Heart right ventricle (tissue), 16 donors: ENCODE data around the gene YJEFN3. TPM values are rescaled to one million over a fixed set of nuclear protein-coding genes. Genes with fewer than 3 reads are reported as not detected.

Source experiments
- ATAC-seq, 8 donors: fragments of 200-7000 bp; cut with Tn5 transposase; one replicate each; pipeline ENCODE4 v1.9.1; 2020; ENCODE audit warnings: mild to moderate bottlenecking in 8 of 8, moderate library complexity in 8 of 8, moderate number of reproducible peaks in 1 of 8
- DNase-seq, 2 donors: peaks; one replicate each; pipeline ENCODE4 v3.0.0-alpha.2; 2020
- H3K27ac ChIP-seq, 10 donors: fragments of 200-600 bp; sonication (generic) in 2 of 10; one replicate each; pipeline versions ENCODE4 v1.5.0 to v1.8.0; 2020 to 2022; ENCODE audit warnings: mild to moderate bottlenecking in 3 of 10
- H3K27me3 ChIP-seq, 7 donors: fragments of 200-600 bp; one replicate each; pipeline ENCODE4 v1.8.0; 2021 to 2022; ENCODE audit warnings: mild to moderate bottlenecking in 2 of 7
- H3K36me3 ChIP-seq, 9 donors: fragments of 200-600 bp; sonication (generic) in 1 of 9; one replicate each; pipeline versions ENCODE4 v1.5.0 to v1.8.0; 2020 to 2022; ENCODE audit warnings: mild to moderate bottlenecking in 2 of 9
- H3K4me1 ChIP-seq, 9 donors: fragments of 200-600 bp; sonication (generic) in 1 of 9; one replicate each; pipeline versions ENCODE4 v1.5.0 to v1.8.0; 2020 to 2022; ENCODE audit warnings: mild to moderate bottlenecking in 4 of 9
- H3K4me3 ChIP-seq, 10 donors: fragments of 200-600 bp; sonication (generic) in 2 of 10; one replicate each; pipeline versions ENCODE4 v1.5.0 to v1.8.0; 2020 to 2022; ENCODE audit warnings: mild to moderate bottlenecking in 7 of 10, moderate library complexity in 2 of 10
- H3K9me3 ChIP-seq, 11 donors: fragments of 200-600 bp in 10 of 11; sonication (generic) in 2 of 11; one replicate each; pipeline versions ENCODE4 v1.5.0 to v1.8.0; 2013 to 2022; ENCODE audit warnings: mild to moderate bottlenecking in 2 of 11, control low read depth in 1 of 11, moderate library complexity in 1 of 11
- CTCF ChIP-seq, 9 donors: fragments of 200-600 bp; sonication (generic) in 2 of 9; IDR thresholded peaks; one replicate each; pipeline versions ENCODE4 v1.5.0 to v1.8.0; 2021 to 2022; ENCODE audit warnings: antibody characterized with exemption in 9 of 9, mild to moderate bottlenecking in 5 of 9, moderate library complexity in 1 of 9
- WGBS, 2 donors: extraction: QIAGEN DNeasy Blood & Tissue Kit; methylation state at CpG; one replicate each; pipeline ENCODE4 v1.1.7; 2013; ENCODE audit warnings: inconsistent platforms in 1 of 2; 5-methylcytosine and 5-hydroxymethylcytosine counted together
- intact Hi-C, 10 donors: fragments of 100-400 bp; cut with DNase I; formaldehyde crosslinking; loops; one replicate each; pipeline versions ENCODE4 v1.11.1 to v1.14.2; 2022
- polyA plus RNA-seq, 2 donors: library from polyadenylated mRNA; stranded (reverse); fragments of 200-250 nt; gene quantifications; one replicate each; pipeline ENCODE4 v1.2.3, GENCODE V29; 2013
- total RNA-seq, 10 donors: library from RNA; stranded (reverse); fragmentation: NEBNext Ultra II Directional in 3 of 10; extraction: Animal tissue kit (Norgen Biotek cat#: 25700) in 3 of 10; gene quantifications; one replicate each; pipeline versions ENCODE4 v1.2.1 to v1.2.4, GENCODE V29; 2021 to 2023
- donor health status: Arrhythmogenic right ventricular cardiomyopathy.
- donor health status: ischemic (EF 13 %, LVEDD 7.1; RV severe dilation, severe dysfunction).
- donor health status: healthy with polysubstance abuse.
- donor health status: DM: no; HTN: yes; CAD: no.
- donor health status: DM: no; HTN: no; CAD: no.
- donor health status: ischemic (EF 25% LVEDD 6.9; RV normal size, moderate dysfunction).
- donor health status: ischemic (EF 25% LVEDD 5.7; RV mildly dilated, moderate dysfunction).
- donor health status: healthy.
- donor health status: DM: yes; HTN: yes; CAD: no.
- donor health status: Ischemic cardiomyopathy.
- donor health status: ischemic (EF 35%, LVEDD 5.7; RV mildly dilated, moderate dysfunction).
- donor health status: nonischemic (EF 11% LVEDD 7.7; RV severe dilation, severe dysfunction).
- donor health status: DM: yes; HTN: yes; CAD: no.
- donor health status: PGD.
- donor health status: ischemic (EF 29% LVEDD 5.4; RV normal size, mild dysfunction).
- donor health status: nonischemic (EF 23%, LVEDD 6.1; RV moderate dilation, normal function).

Gene YJEFN3
- total and polyA plus RNA-seq, 12 donors, result 2.1 to 13.1 (median 2.4) TPM

GRCh38 chr19:19502281-19502680 is 26.4 kb upstream of the YJEFN3 start:
- no peak for TF ChIP-seq CTCF (IDR thresholded peaks at IDR 0.05)
- Histone ChIP-seq H3K4me1 (no peaks in the 10 kb centered on the region), H3K4me3 (no peak overlapping the region), H3K27me3 (no peaks in the 10 kb centered on the region), H3K9me3 (no peaks in the 10 kb centered on the region), H3K36me3 (peaks cover 0 to 100% (median 69%) of the 10 kb centered on the region in 9 donors), H3K27ac (no peak overlapping the region)
- ATAC-seq (no peak), DNase-seq (no peak)
- WGBS, 2 donors, result 95 to 96% methylated on average over 19 of the region's 19 CpGs
- intact Hi-C loops, result no loop called here

GRCh38 chr19:19502808-19503602 is 25.7 kb upstream of the YJEFN3 start:
- Histone ChIP-seq H3K4me3 (no peak overlapping the region), H3K36me3 (peaks cover 0 to 100% (median 68%) of the 10 kb centered on the region in 9 donors), H3K4me1 (no peaks in the 10 kb centered on the region), H3K27me3 (no peaks in the 10 kb centered on the region), H3K9me3 (no peaks in the 10 kb centered on the region), H3K27ac (no peak overlapping the region)
- DNase-seq (no peak), ATAC-seq (no peak)
- 88% methylated on average over 18 of the region's 18 CpGs for WGBS, 2 donors
- no peak for TF ChIP-seq CTCF (IDR thresholded peaks at IDR 0.05)
- intact Hi-C loops, result no loop called here

GRCh38 chr19:19504754-19505668 is 23.7 kb upstream of the YJEFN3 start:
- no peaks in the 10 kb centered on the region for H3K27me3 ChIP-seq

More at GRCh38 chr19:19504754-19505668, 23.7 kb upstream of the YJEFN3 start:
- peaks cover 0 to 84% (median 52%) of the 10 kb centered on the region in 9 donors for H3K36me3 ChIP-seq
- no peak overlapping the region for H3K27ac ChIP-seq
- TF ChIP-seq CTCF (IDR thresholded peaks at IDR 0.05), result no peak
- DNase-seq (no peak), ATAC-seq (peak in 2 of 8 donors; percentile 8 to 10)
- H3K4me1 ChIP-seq, result no peaks in the 10 kb centered on the region
- intact Hi-C loops, result no loop called here
- no peaks in the 10 kb centered on the region for H3K9me3 ChIP-seq
- H3K4me3 ChIP-seq, result no peak overlapping the region
- whole genome bisulfite sequencing, 2 donors, result 89 to 93% methylated on average over 23 of the region's 23 CpGs
